GM19240 (cell line): ENCODE measurements around the gene SLC22A3.
"Not testable (repeated sequence)": the region's sequence is repeated elsewhere in the genome, so short reads cannot be mapped to it uniquely, and the experiment has no call there.

ENCODE experiments used
- DNase-seq: peaks from one replicate; pipeline ENCODE4 v3.0.0; 2011; ENCODE audit warnings: low spot score; ENCODE audit not compliant: insufficient read length

Gene SLC22A3

DNA sequence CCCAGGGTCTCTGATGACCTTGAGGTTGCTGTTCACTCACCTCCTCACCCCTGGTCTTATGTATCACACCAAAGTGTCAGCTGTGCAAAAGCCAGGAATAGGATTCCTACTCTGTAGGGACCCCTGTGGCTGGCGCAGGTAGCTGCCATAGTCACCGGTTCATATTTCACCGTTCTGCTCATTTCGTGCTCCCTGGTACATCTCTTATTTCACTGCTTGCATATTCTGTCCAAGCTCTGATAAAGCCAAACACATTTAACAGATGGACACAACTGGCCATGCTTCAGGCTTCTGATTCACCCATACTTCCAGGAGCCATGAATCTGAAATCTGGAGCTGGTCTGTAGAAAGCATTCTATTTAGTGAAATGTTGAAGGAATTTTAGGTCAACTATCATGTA, 20.5 kb downstream of the SLC22A3 start:
- DNase-seq = no peak

DNA sequence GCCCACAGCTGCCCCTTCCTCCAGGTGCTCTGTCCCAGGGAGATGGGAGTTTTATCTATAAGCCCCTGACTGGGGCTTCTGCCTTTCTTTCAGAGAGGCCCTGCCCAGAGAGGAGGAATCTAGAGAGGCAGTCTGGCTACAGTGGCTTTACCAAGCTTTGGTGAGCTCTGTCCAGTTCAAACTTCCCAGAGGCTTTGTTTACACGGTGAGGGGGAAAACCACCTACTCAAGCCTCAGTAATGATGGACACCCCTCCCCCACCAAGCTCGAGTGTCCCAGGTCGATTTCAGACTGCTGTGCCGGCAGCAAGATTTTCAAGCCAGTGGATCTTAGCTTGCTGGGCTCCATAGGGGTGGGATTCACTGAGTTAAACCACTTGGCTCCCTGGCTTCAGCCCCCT, 25.4 kb downstream of the SLC22A3 start:
- DNase-seq = not testable (repeated sequence)

DNA sequence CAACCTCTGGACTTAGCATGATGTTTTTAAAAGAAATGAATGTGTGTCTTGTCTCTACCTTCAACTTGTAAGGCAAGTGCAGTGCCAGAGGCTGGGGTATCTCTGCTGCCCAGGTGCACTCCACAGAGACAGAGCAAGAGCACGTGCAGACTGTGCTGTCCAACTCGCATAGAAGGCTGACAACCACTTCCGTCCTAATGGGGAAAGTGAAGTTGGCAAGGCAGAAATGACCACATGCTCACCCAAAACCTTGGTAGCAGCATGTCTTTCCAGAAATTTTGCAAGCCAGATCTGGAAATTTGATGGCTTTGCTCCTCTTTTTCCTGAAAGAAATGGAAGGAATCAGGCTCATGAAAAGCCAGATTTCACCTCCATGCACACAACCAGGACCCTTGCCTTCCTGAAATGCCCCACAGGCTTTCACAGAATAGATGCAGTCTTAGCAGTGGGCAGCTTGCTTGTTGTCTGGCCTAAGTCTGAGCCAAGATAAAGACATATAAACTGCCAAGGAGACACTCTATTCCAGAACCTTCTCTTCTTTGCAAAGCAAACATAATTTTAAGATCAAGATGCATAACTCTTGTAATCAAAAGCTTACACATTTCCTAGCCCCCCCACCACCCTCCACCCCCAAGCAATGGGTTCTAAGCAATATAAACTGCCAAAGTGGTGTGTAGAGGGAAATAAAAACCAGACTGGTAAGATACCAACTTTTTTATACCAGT, 26.8 kb downstream of the SLC22A3 start:
- DNase-seq = no peak

DNA sequence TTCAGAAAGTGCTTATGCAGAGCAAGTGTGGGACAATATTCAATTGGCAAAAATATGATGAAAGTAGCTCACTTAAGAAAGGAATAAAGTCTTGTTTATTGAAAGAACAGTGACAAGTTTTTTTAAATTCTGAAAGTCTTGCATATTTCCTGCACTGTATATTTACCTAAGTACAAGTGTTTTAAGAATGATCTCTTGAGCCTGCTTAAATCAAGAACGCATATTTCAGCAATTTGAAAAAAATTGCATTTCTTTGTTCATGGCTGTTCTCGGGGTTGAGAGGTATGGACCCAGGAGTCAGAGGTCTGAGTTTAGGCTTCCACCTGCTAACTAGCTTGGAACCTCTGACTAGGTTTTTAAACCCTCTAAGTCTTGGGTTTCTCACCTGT, 27.4 kb downstream of the SLC22A3 start:
- DNase-seq = no peak

DNA sequence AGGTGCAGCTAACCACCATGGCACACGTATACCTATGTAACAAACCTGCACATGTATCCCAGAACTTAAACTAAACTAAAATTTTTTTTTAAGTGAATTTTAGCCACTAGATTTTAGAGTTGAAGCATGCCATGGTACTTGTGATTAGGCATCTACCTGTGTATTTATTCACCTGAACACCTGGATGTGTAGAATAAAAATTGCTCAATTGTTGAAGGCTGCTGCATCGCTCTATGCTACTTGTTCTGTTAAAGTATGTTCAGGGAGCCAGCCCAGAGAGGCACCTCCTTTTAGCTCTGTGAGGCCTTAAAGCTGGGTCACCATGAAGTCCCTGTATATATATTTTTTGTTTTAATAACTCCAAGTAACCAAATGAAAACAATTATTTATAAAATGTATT, 28.3 kb downstream of the SLC22A3 start:
- DNase-seq = no peak

DNA sequence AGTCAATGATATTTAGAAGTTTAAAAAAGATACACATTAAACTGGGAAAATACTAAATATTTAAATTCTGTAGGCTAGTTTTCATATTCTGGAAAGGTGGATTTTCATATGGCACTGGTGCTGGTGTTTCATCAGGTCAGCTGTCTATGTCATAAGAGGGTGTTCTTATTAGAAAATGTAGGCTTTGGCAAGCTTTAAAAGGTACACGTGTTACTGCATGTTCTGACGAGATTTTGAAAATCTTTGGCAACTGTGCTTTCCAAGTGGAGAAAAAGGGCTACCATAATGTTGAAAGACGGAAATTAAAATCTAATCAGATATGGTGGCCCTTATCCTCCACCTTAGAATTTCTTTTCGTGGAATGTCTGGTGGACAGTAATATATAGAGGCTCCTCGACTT, 30.0 kb downstream of the SLC22A3 start:
- no peak for DNase-seq

DNA sequence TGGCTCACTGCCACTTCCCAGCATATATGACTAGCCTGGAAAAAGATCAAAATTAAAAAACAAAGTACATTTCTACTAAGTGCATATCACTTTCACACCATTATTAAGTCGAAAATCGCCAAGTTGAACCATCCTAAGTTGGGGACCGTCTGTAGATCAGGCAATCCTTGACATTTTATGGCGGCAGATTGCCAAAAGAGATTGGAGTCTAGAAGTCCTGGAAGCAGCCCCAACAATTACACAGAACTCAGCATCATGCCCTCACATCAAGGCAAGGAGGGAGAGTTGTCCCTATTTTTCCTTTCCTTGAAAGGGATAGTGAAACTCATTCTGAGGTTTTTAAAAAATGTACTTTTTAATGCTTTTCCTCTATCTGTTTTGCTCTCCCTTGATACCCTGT, 30.7 kb downstream of the SLC22A3 start:
- DNase-seq = no peak

DNA sequence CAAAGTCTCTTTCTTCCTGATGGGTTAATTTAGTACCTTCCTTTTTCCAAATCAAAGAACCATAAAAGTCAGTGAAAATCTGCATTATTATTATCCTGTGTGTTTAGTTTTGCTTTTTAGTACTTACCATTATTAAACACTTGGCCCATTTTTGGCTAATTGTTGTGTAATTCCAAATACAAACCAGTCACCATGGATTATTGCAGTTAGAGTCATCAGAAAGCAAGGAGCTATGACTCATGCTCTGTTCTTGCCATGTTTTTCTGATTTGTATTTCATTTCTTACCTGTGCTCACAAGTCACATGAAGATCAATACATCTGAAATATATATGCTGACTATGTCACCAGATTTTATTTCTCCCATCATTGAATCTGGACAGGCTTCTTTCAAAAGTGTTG, 31.3 kb downstream of the SLC22A3 start:
- no peak for DNase-seq

DNA sequence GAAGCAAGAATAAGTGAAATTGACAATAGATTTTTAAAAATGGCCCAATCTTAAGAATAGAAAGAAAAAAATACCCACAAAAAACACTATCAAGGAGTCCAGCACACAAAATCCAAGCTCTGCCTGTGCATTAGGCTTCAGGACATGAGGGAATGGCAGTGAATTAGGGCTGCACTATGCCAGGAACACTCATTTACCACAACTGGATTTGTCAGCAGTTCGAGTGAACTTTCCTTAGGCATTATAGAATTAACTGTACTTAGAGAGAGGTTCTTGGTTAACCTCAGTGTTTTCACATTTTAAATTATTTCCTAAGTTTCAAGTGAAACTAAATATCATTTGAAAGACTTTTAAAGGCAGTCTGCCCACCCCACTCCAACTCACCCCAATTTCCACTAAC, 34.8 kb downstream of the SLC22A3 start:
- DNase-seq = no peak

DNA sequence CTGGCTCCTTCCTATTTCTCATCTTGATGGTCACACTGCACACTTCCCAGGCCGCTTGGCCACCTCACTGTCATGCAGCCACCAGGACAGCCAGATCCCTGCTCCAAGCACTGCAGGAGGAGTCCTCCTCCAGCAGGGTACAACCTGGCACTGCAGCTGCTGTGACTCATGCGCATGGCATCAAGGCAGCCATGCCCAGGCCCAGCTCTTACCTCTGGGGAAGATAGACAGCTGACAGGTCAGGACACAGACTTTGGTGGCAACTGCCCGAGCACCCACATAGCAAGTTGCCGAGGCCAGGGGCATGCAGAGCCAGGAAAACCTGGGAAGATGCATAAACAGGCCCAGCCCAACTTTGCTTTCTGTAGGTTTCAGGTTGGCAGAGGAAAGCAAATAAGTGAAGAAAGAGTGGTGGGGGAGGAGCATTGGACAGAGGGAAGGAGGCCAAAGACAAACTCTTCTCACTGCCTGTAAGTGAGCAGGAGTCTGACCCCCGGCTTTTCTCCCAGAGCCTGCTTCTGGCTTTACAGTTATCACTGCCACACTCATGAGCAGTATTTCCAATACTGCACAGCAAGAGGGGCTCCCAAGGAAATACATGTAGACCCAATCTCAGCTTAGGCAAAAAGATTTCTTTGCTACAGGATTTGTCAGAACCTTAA, 38.8 kb downstream of the SLC22A3 start:
- no peak for DNase-seq

DNA sequence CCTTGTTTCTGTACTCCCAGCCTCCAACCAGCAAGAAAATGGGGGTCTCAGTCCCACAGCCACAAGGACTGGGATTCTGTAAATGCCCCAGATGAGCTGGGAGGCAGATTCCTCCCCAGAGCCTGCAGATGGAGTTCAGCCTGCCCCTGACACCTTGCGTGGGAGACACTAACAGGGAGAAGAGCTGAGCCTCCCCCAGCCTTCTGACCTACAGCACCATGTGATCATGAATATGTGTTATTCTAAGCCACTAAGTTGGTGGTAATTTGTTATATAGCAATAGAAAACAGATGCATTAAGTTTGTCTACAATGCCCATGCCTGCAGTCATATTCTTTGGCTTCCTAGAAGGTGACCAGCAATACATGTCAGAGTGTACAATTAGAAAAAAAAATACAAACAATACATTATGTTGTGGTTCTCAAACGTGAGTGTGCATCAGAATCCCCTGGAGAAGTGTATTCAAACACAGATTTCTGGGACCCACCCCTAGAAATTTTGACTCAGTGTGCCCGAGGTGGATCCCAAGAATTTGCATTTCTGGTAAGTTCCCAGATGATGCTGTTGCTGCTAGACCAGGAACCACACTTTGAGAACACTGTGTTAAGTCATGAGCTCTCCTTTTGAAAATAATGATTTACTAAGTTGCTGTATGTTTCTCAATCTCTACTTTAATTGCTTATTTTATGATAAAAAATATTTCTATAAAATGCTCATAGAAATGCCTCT, 39.9 kb downstream of the SLC22A3 start:
- DNase-seq = no peak

DNA sequence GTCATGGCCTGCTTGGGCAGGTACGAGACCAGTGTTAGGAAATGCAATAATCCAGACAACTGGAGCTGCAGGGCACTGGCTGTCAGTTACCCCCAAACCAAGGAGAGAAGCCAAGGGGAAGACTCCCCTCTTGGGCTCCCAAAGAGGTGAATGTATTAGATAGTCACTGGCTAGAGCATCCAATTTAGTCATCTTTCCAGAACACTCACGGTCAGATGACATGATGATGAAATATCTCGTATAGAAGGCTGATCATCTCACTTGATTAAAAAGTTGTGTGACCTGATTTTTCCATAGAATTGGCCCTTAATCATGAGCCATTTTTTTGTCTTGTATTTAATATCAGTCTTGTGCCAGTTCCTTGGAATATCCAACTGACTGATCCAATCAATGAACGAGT, 40.7 kb downstream of the SLC22A3 start:
- no peak for DNase-seq

DNA sequence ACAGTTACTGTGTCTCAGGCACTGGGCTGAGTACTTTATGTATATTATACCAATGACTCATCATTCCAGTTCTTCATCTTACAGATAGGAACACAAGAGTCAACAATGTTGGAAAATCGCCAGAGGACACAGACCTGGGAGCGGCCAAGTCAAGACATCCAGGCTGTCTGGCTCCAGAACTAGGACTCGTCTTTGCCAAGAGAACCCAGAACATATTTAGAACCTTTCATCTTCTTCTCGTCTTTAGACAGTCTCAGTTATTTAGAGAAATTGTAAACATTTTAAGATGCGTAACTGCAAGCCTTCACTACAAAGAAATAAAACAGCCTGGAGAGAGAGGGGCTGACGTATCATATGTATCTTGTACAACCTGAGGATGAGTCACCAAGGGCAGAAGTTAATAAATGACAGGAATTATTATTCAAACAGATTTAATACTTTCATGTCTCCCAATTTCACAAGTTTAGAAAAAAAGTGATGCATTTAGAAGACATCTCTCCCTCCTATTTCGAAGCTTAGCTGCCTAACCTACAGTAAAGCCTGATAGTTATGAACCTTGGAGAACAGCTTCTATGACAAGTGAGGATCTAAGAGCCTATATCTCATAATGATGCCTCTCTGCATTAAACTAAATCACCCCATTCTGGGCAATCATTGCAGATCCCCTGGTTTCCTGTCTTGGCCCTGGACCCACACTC, 43.4 kb downstream of the SLC22A3 start:
- DNase-seq = no peak

DNA sequence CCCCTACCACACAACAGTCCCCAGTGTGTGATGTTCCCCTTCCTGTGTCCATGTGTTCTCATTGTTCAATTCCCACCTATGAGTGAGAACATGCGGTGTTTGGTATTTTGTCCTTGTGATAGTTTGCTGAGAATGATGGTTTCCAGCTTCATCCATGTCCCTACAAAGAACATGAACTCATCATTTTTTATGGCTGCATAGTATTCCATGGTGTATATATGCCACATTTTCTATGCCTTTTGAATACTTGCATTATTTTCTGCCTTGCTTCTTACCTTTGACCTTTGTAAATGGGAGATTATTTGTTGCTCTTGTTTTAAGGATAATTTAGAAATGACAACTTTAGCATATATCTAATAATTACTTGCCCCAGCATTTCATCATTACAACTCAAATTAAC, 45.3 kb downstream of the SLC22A3 start:
- not testable (repeated sequence) for DNase-seq

DNA sequence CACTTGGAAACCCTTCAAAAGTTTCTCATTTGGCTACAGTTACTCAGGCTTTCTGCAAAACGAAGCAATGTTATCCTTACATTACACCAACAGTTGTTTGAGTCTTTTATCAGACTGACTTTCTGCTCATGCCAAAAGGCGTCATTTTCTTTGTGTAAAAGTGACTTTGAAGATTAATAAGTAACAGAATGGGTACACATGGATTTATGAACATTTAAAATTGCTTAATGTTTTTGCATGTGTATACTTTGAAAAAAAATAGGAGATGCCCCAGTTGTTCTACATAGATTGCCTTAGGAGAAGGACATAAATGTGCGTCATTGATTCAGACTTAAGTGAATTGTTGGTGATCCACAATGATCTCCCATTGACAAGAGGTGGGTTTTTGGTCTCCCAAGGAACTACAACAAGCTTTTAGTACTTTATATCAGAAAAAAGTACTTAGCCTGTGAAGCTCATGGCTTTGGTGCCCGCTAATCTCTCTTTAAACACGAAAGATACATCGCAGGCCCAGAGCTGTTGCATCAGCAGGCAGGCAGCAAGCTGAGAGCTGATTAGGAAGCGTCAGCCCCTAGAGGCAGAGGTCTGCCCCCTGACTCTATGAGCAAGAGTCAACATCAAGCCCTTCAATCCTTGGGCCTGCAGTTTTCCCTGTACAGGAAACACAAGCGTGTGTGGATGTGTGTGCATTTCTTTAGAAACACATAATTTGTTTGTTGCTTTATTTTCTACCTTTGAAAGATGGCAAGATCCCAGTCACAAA, 45.9 kb downstream of the SLC22A3 start:
- no peak for DNase-seq

DNA sequence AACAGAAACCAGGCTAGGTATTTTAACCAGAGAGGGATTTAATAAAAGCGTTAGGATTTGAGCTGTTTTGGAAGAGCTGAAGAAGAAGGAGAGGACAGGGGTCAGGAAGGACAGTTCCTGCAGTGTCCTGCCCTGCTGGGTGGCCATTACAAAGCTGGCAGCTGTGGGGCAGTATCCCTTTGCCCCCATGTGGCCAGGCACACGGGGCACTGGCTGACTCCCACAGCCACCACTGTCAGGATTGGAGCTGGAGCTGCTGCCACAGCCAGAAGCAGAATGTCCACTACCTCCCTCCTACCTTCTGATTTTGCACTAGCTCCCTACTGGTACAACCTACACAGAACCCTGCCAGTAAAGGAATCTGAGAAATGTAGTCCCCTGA, 46.5 kb downstream of the SLC22A3 start:
- no peak for DNase-seq

DNA sequence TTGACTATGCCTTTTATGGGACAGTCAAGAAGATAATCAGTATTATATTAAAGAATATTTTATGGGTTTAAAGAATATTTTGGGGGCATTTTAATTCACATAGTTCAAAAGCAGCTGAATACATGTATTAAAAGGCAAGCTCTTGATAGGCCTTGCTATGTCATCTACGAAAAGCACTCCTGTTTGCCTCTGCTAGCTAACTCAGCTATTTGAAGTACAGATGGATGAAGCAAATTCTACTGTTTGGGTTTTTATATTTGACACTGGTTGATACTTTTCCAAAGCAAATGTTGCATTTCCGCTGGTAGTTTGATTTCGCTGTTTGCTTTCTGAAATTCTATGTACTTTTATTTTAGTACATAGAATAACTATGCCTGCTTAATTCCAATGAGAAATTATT, 47.0 kb downstream of the SLC22A3 start:
- DNase-seq = no peak

DNA sequence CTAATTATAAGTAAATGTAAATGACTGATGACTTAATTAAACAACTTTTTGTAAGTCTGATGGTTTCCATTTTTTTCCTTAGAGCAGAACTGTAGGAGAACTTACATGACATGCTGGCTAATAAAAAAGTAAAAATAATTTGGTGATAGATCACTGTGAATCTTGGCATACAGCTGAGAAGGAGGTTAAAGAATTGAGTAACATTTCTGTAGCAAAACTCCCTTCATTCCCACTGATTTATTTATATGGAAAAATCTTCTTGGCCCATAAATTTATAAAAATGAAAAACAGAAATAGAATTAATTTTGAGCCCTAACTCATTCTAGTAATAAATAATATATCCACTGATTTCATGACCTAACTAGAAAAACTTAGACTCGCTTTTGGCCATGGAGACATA, 48.1 kb downstream of the SLC22A3 start:
- no peak for DNase-seq

DNA sequence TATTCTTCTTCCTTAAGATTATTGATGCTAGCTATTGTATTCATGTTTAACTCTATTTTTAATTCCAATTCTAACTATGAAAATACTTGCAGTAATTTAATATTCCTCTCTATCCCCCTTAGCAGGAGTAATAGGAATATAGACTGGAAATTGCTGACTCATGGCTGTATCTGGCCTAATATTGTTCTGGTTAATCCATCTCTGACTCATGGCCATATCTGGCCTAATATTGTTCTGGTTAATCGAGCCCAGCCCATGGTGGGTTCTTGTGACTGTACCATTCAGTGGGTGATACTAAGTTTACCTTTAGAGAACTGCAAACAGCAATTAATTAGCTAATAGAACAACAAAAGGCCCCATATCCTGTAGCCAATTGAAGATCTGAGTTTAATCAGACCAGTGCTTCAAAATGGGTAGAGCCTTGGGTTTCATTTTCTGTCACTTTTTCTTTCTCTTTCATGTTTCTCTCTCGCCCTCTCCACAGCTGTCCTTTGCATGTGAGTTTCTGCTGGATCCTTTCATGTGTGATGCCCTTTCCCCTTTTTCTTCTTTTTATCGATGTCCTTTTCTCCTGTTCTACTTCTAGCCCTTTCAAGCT, 50.6 kb downstream of the SLC22A3 start:
- peak; percentile 31 for DNase-seq

DNA sequence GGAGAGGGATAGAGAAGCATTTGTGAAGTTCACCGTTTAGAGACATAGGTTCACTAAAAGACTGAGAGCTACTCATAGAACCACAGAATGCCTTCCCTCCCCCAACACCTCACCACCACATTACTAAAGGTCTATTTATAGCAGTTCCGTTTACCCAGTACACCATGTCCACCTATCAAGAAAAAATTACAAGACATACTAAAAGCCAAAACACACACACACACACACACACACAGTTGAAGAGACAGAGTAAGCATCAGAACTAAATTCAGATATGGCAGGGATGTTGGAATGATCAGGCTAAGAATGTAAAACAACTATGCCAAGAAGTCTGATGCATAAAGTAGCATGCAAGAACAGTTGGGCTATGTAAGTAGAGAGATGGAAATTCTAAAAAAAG, 52.3 kb downstream of the SLC22A3 start:
- DNase-seq = no peak

DNA sequence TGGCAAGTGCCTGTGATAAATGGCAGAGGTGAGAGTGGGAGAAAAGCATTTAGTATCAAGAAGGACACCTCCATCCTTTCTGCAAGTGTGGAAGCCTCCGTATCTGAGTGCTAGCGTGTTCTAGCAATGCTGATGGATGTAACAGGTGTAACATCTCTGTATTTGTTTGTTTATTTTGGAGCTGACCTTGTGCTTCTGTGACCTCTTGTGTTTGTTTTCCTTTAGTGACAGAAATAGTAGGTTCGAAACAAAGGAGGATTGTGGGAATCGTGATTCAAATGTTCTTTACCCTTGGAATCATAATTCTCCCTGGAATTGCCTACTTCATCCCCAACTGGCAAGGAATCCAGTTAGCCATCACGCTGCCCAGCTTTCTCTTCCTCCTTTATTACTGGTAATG, 60.4 kb downstream of the SLC22A3 start:
- DNase-seq = no peak
